ENCODE data around the gene SLC12A8. TPM values are rescaled to one million over a fixed set of nuclear protein-coding genes. Genes with fewer than 3 reads are reported as not detected.

The SLC12A8 gene
- total and polyA plus RNA-seq, 4 donors, result 4.2 to 5.2 (median 4.9) TPM

DNA sequence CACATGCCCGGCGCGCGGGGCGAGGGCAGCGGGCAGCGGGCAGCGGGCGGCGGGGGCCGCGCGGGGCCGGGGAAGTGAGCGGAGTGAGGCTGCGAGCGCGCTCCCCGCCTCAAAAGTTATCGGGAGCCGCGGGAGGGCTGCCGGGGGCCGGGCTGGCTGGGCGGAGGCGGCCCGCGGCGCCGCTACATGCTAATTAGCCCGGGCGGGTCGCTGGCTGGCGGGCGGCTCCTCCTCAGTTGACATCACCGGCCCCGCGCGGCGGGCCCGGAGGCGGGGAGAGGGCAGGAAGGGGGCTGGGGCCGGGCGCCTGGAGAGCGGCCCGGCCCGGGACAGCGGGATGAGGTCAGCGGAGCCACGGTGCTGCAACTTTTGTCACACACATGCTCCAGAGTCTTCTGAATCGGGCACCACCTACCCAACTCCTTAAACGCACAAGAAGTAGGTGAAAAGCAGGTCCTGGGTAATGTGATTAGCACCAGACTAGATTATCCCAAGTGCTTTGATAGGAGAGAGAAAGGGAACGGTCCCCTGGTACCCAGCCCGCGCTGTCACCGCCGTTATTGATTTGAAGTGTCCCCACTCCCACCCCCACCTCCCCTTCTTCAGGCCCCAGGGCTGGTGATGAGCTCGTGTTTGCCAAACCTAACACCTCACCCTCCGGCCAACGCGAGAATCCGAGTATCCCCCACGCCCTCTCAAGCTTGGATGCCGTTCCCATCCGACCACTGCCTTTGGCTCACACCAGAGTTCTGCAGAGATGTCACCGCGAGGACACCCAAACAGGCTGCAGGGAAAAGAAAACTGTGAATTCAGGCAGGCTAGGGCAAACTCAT, 156.4 kb downstream of the SLC12A8 start, which contains the start of gene HEG1:
HEG1 (minus strand) TSS at position 85 of the 833 bp plus-strand sequence. CDS start 107 bp downstream, outside the sequence.
- Histone ChIP-seq H3K4me1 (ENCODE audit: control insufficient read depth, insufficient read depth, low read length) (peaks cover 27% of the 10 kb centered on the region), H3K27me3 (ENCODE audit: control insufficient read depth, insufficient read depth, low read length) (peaks cover 5% of the 10 kb centered on the region), H3K27ac (ENCODE audit: low read depth, low read length) (peak within 1 kb of the TSS; percentile 81), H3K36me3 (ENCODE audit: control insufficient read depth, insufficient read depth, low read length) (no peaks in the 10 kb centered on the region), H3K4me3 (ENCODE audit: low read depth, low read length) (peak within 1 kb of the TSS; percentile 59), H3K9me3 (ENCODE audit: control insufficient read depth, insufficient read depth, low read length) (no peaks in the 10 kb centered on the region)
- peak in 2 of 6 donors; percentile 67 to 87 for DNase-seq (ENCODE audit: low read depth in 4 of 6, low spot score in 6 of 6)
- under 1% methylated on average over 59 of the region's 67 CpGs for WGBS (ENCODE audit: insufficient coverage)

DNA sequence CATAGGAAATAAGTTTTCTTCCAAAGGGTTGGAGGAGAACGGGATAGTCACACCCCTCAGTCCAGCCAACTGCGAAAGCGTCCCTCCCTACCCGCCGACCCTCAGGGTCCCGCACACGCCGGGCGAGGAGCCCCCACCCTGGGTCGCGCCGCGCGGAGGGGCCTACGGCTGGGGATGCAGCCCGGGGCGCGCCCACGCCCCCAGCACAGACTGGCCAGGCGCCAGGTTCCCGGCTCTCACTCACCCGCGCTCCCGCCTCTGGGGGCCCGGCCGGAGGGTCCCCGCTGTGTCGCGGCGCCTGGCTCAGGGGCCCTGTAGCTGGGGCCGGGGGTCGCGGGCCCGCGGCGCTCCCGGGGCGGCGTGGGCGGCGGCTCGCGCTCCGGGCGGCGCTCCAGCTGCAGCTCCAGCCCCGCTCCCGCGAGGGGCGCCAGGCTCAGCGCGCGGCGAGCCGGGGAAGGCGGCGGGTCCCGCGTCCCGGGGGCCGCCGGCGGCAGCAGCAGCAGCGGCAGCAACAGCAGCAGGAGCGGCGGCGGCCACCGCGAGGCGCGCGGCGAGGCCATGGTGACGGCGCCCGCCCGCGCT, 157.1 kb downstream of the SLC12A8 start:
- Histone ChIP-seq H3K4me3 (ENCODE audit: low read depth, low read length) (peak overlapping the region; percentile 59), H3K4me1 (ENCODE audit: control insufficient read depth, insufficient read depth, low read length) (peaks cover 28% of the 10 kb centered on the region), H3K36me3 (ENCODE audit: control insufficient read depth, insufficient read depth, low read length) (no peaks in the 10 kb centered on the region), H3K27ac (ENCODE audit: low read depth, low read length) (peak overlapping the region; percentile 81), H3K27me3 (ENCODE audit: control insufficient read depth, insufficient read depth, low read length) (peaks cover 5% of the 10 kb centered on the region), H3K9me3 (ENCODE audit: control insufficient read depth, insufficient read depth, low read length) (no peaks in the 10 kb centered on the region)
- under 1% methylated on average over 77 of the region's 78 CpGs for WGBS (ENCODE audit: insufficient coverage)
- DNase-seq (ENCODE audit: low read depth in 4 of 6, low spot score in 6 of 6), result peak in 2 of 6 donors; percentile 54 to 67

- peaks cover 5% of the 10 kb centered on the region for H3K27me3 ChIP-seq (ENCODE audit: control insufficient read depth, insufficient read depth, low read length)
- H3K27ac ChIP-seq (ENCODE audit: low read depth, low read length), result peak overlapping the region; percentile 81
- peak in 2 of 6 donors; percentile 31 to 50 for DNase-seq (ENCODE audit: low read depth in 4 of 6, low spot score in 6 of 6)
- no peaks in the 10 kb centered on the region for H3K36me3 ChIP-seq (ENCODE audit: control insufficient read depth, insufficient read depth, low read length)
- no peaks in the 10 kb centered on the region for H3K9me3 ChIP-seq (ENCODE audit: control insufficient read depth, insufficient read depth, low read length)
- H3K4me3 ChIP-seq (ENCODE audit: low read depth, low read length), result peak overlapping the region; percentile 59
- peaks cover 30% of the 10 kb centered on the region for H3K4me1 ChIP-seq (ENCODE audit: control insufficient read depth, insufficient read depth, low read length)
- WGBS (ENCODE audit: insufficient coverage), result 7% methylated on average over 7 of the region's 17 CpGs
Measured at GRCh38 chr3:125054449-125055329, 157.9 kb downstream of the SLC12A8 start.

DNA sequence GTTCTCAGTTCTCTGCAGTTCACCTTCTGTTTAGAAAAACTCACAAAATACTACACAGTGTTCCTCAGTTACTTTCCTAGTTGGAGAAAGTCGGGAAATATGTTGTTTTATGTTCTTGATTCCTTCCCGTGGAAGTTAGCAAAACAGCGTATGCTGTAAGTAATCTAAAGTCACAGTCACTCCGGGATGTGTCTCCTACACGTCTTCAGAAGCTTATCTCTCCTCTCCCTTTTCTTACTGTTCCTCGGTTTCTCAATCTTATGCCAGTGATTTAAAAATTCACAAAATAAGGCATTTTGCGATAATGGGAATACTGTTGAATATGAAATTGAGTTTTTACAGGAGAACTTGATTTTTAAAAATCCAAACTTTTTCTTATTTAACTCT, 158.5 kb downstream of the SLC12A8 start:
- Histone ChIP-seq H3K27me3 (ENCODE audit: control insufficient read depth, insufficient read depth, low read length) (peaks cover 5% of the 10 kb centered on the region), H3K9me3 (ENCODE audit: control insufficient read depth, insufficient read depth, low read length) (no peaks in the 10 kb centered on the region), H3K4me1 (ENCODE audit: control insufficient read depth, insufficient read depth, low read length) (peaks cover 30% of the 10 kb centered on the region), H3K36me3 (ENCODE audit: control insufficient read depth, insufficient read depth, low read length) (no peaks in the 10 kb centered on the region), H3K4me3 (ENCODE audit: low read depth, low read length) (peak overlapping the region; percentile 59), H3K27ac (ENCODE audit: low read depth, low read length) (peak overlapping the region; percentile 81)
- no CpG with 5 or more reads among the region's 7 CpGs for WGBS (ENCODE audit: insufficient coverage)
- no peak for DNase-seq (ENCODE audit: low read depth in 4 of 6, low spot score in 6 of 6)

DNA sequence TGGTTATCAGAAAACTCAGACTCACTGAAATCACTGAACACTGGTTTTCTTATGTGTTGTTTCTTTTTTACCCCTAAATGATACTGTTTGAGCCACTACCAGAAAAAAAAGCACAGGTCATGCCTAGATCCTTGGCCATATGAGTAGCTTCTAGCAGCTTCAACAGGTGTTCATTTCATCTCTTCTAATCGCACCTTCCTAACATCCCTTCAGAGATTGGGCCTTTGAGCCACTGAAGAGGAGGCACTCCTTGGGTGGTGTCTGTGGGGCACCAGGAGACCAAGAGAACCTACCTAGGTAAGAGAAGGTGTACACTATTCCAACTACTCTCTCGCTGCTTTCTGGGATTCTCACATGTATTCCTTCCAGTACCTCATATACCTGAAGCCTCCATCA, 159.2 kb downstream of the SLC12A8 start:
- no peak overlapping the region for H3K4me3 ChIP-seq (ENCODE audit: low read depth, low read length)
- H3K36me3 ChIP-seq (ENCODE audit: control insufficient read depth, insufficient read depth, low read length), result no peaks in the 10 kb centered on the region
- H3K9me3 ChIP-seq (ENCODE audit: control insufficient read depth, insufficient read depth, low read length), result no peaks in the 10 kb centered on the region
- H3K27ac ChIP-seq (ENCODE audit: low read depth, low read length), result peak overlapping the region; percentile 16
- H3K27me3 ChIP-seq (ENCODE audit: control insufficient read depth, insufficient read depth, low read length), result no peaks in the 10 kb centered on the region
- 100% methylated on average over 1 of the region's 2 CpGs for whole genome bisulfite sequencing (ENCODE audit: insufficient coverage)
- peaks cover 30% of the 10 kb centered on the region for H3K4me1 ChIP-seq (ENCODE audit: control insufficient read depth, insufficient read depth, low read length)
- DNase-seq (ENCODE audit: low read depth in 4 of 6, low spot score in 6 of 6), result no peak

- DNase-seq (ENCODE audit: low read depth in 4 of 6, low spot score in 6 of 6), result peak in 2 of 6 donors; percentile 43 to 57
- H3K4me3 ChIP-seq (ENCODE audit: low read depth, low read length), result peak overlapping the region; percentile 4
- H3K36me3 ChIP-seq (ENCODE audit: control insufficient read depth, insufficient read depth, low read length), result no peaks in the 10 kb centered on the region
- peaks cover 30% of the 10 kb centered on the region for H3K4me1 ChIP-seq (ENCODE audit: control insufficient read depth, insufficient read depth, low read length)
- no peaks in the 10 kb centered on the region for H3K9me3 ChIP-seq (ENCODE audit: control insufficient read depth, insufficient read depth, low read length)
- 29% methylated on average over 6 of the region's 8 CpGs for WGBS (ENCODE audit: insufficient coverage)
- H3K27me3 ChIP-seq (ENCODE audit: control insufficient read depth, insufficient read depth, low read length), result no peaks in the 10 kb centered on the region
- H3K27ac ChIP-seq (ENCODE audit: low read depth, low read length), result peak overlapping the region; percentile 70
Measured at GRCh38 chr3:125052624-125053303, 159.8 kb downstream of the SLC12A8 start.

- WGBS (ENCODE audit: insufficient coverage), result 14% methylated on average over 7 of the region's 14 CpGs
- no peaks in the 10 kb centered on the region for H3K36me3 ChIP-seq (ENCODE audit: control insufficient read depth, insufficient read depth, low read length)
- DNase-seq (ENCODE audit: low read depth in 4 of 6, low spot score in 6 of 6), result peak in 2 of 6 donors; percentile 81 to 82
- H3K27me3 ChIP-seq (ENCODE audit: control insufficient read depth, insufficient read depth, low read length), result no peaks in the 10 kb centered on the region
- peak overlapping the region; percentile 4 for H3K4me3 ChIP-seq (ENCODE audit: low read depth, low read length)
- peak overlapping the region; percentile 70 for H3K27ac ChIP-seq (ENCODE audit: low read depth, low read length)
- no peaks in the 10 kb centered on the region for H3K9me3 ChIP-seq (ENCODE audit: control insufficient read depth, insufficient read depth, low read length)
- H3K4me1 ChIP-seq (ENCODE audit: control insufficient read depth, insufficient read depth, low read length), result peaks cover 30% of the 10 kb centered on the region
Measured at GRCh38 chr3:125051715-125052581, 160.6 kb downstream of the SLC12A8 start.

GRCh38 chr3:125051205-125051604, 161.3 kb downstream of the SLC12A8 start:
- peaks cover 26% of the 10 kb centered on the region for H3K4me1 ChIP-seq (ENCODE audit: control insufficient read depth, insufficient read depth, low read length)
- H3K4me3 ChIP-seq (ENCODE audit: low read depth, low read length), result no peak overlapping the region
- H3K36me3 ChIP-seq (ENCODE audit: control insufficient read depth, insufficient read depth, low read length), result no peaks in the 10 kb centered on the region
- no peak for DNase-seq (ENCODE audit: low read depth in 4 of 6, low spot score in 6 of 6)
- no peaks in the 10 kb centered on the region for H3K9me3 ChIP-seq (ENCODE audit: control insufficient read depth, insufficient read depth, low read length)
- no peaks in the 10 kb centered on the region for H3K27me3 ChIP-seq (ENCODE audit: control insufficient read depth, insufficient read depth, low read length)
- WGBS (ENCODE audit: insufficient coverage), result no CpG with 5 or more reads among the region's 7 CpGs
- no peak overlapping the region for H3K27ac ChIP-seq (ENCODE audit: low read depth, low read length)

Measured in spinal cord (tissue), 10 donors.